ENCODE data around the gene VWCE. TPM values are rescaled to one million over a fixed set of nuclear protein-coding genes. Genes with fewer than 3 reads are reported as not detected.

Gene VWCE
- total RNA-seq, 1 experiment from 2014 or later, result 0.41 TPM

GRCh38 chr11:61264371-61264770, 30.7 kb downstream of the VWCE start:
- Histone ChIP-seq H3K4me3 (no peak overlapping the region), H3K9me2 (ENCODE audit: insufficient read depth) (no peaks in the 10 kb centered on the region), H3K4me2 (no peak overlapping the region), H3K9me3 (ENCODE audit: insufficient read depth, low read depth) (no peaks in the 10 kb centered on the region), H3K4me1 (replicated peaks; ENCODE audit: insufficient read depth) (0 out of 2 replicates have a peak, but pooled peaks cover 5% of the 10 kb centered on the region), H3K27me3 (ENCODE audit: insufficient read depth, low read depth) (peaks cover 25% of the 10 kb centered on the region), H3F3A (ENCODE audit: insufficient read depth, low read depth) (no peaks in the 10 kb centered on the region; the same call in 1 of the 2 replicates), H2AFZ (no peak overlapping the region), H3K79me2 (ENCODE audit: low read depth) (no peaks in the 10 kb centered on the region), H3K36me3 (ENCODE audit: low read depth) (no peaks in the 10 kb centered on the region), H4K20me1 (ENCODE audit: insufficient read depth) (no peaks in the 10 kb centered on the region; the same call in 1 of the 2 replicates), H3K27ac (no peak overlapping the region)
- ChIA-PET POLR2A (ENCODE audit: unreplicated experiment) (interaction anchor here (0.5 kb wide), 1 partner anchor 13 kb away, joined by 3 read pairs; no protein-coding TSS in a partner anchor), CTCF (no interaction called here)
- DNase-seq, result no peak
- BruUV-seq (replicated peaks), result no TSS peak
- intact Hi-C loops (cut with micrococcal nuclease; ENCODE audit: unreplicated experiment), result no loop called here
- TF ChIP-seq CTCF (conservative IDR thresholded peaks at IDR 0.05), result no peak
- no peak for TF ChIP-seq EZH2 (IDR thresholded peaks at IDR 0.05; ENCODE audit: low read depth)

- POLR2A ChIA-PET (ENCODE audit: unreplicated experiment), result no interaction called here
- CTCF ChIA-PET, result interaction anchor here (0.6 kb wide), 1 partner anchor 901 kb away, joined by 3 read pairs; no protein-coding TSS in a partner anchor
Measured at GRCh38 chr11:61259363-61259762, 35.8 kb downstream of the VWCE start.

GRCh38 chr11:61258546-61258945, 36.6 kb downstream of the VWCE start:
- no TSS peak for BruUV-seq (replicated peaks)
- Histone ChIP-seq H3K27me3 (ENCODE audit: insufficient read depth, low read depth) (peaks cover 64% of the 10 kb centered on the region), H3K4me3 (no peak overlapping the region), H3K4me2 (no peak overlapping the region), H3K79me2 (ENCODE audit: low read depth) (no peaks in the 10 kb centered on the region), H3K4me1 (replicated peaks; ENCODE audit: insufficient read depth) (no peaks in the 10 kb centered on the region), H3K36me3 (ENCODE audit: low read depth) (no peaks in the 10 kb centered on the region), H4K20me1 (ENCODE audit: insufficient read depth) (no peaks in the 10 kb centered on the region), H3K27ac (no peak overlapping the region), H3F3A (ENCODE audit: insufficient read depth, low read depth) (no peaks in the 10 kb centered on the region; the same call in 1 of the 2 replicates), H2AFZ (no peak overlapping the region), H3K9me2 (ENCODE audit: insufficient read depth) (no peaks in the 10 kb centered on the region), H3K9me3 (ENCODE audit: insufficient read depth, low read depth) (no peaks in the 10 kb centered on the region)
- no peak for DNase-seq
- intact Hi-C loops (cut with micrococcal nuclease; ENCODE audit: unreplicated experiment), result loop anchor here (10.0 kb wide), 1 partner anchor 76 kb away; the partner anchor contains the start of genes DDB1 and TKFC
- TF ChIP-seq EZH2 (IDR thresholded peaks at IDR 0.05; ENCODE audit: low read depth) (no peak), CTCF (conservative IDR thresholded peaks at IDR 0.05) (no peak)
- ChIA-PET CTCF (no interaction called here), POLR2A (ENCODE audit: unreplicated experiment) (no interaction called here)

More at GRCh38 chr11:61259363-61259762, 35.8 kb downstream of the VWCE start:
- Histone ChIP-seq H4K20me1 (ENCODE audit: insufficient read depth) (no peaks in the 10 kb centered on the region), H2AFZ (no peak overlapping the region), H3K4me3 (no peak overlapping the region), H3F3A (ENCODE audit: insufficient read depth, low read depth) (no peaks in the 10 kb centered on the region; the same call in 1 of the 2 replicates), H3K27me3 (ENCODE audit: insufficient read depth, low read depth) (peaks cover 57% of the 10 kb centered on the region), H3K27ac (no peak overlapping the region), H3K9me3 (ENCODE audit: insufficient read depth, low read depth) (no peaks in the 10 kb centered on the region), H3K9me2 (ENCODE audit: insufficient read depth) (no peaks in the 10 kb centered on the region), H3K79me2 (ENCODE audit: low read depth) (no peaks in the 10 kb centered on the region), H3K4me1 (replicated peaks; ENCODE audit: insufficient read depth) (no peaks in the 10 kb centered on the region), H3K4me2 (no peak overlapping the region), H3K36me3 (ENCODE audit: low read depth) (no peaks in the 10 kb centered on the region)
- DNase-seq, result no peak
- no peak for TF ChIP-seq EZH2 (IDR thresholded peaks at IDR 0.05; ENCODE audit: low read depth)
- no peak for TF ChIP-seq CTCF (conservative IDR thresholded peaks at IDR 0.05)
- intact Hi-C loops (cut with micrococcal nuclease; ENCODE audit: unreplicated experiment), result loop anchor here (10.0 kb wide), 1 partner anchor 75 kb away; the partner anchor contains the start of genes DDB1 and TKFC
- no TSS peak for BruUV-seq (replicated peaks)

All from PC-9 (cell line).